KMS-11 (cell line): Measurements from ENCODE around the gene SBK3.

Source experiments
- H2AFZ ChIP-seq: fragments of 200-600 bp; sonication (generic); 2 replicates; pipeline ENCODE4 v1.6.1; 2016; ENCODE audit warnings: antibody characterized with exemption, mixed run types, low read depth
- H3K27ac ChIP-seq: fragments of 200-600 bp; sonication (generic); 2 replicates; pipeline ENCODE4 v1.6.1; 2016; ENCODE audit warnings: mild to moderate bottlenecking, mixed run types
- H3K27me3 ChIP-seq: fragments of 200-600 bp; sonication (generic); 2 replicates; pipeline ENCODE4 v1.6.1; 2017; ENCODE audit warnings: mild to moderate bottlenecking, low read depth, mixed run types, moderate library complexity; ENCODE audit not compliant: insufficient read depth
- H3K36me3 ChIP-seq: fragments of 200-600 bp; sonication (generic); 2 replicates; pipeline ENCODE4 v1.6.1; 2017; ENCODE audit warnings: mild to moderate bottlenecking, mixed run types; ENCODE audit not compliant: insufficient read depth
- H3K4me1 ChIP-seq: fragments of 200-600 bp; sonication (generic); 2 replicates; pipeline ENCODE4 v1.6.1; 2016; ENCODE audit warnings: mild to moderate bottlenecking, low read depth, mixed run types; ENCODE audit not compliant: poor library complexity, severe bottlenecking
- H3K4me2 ChIP-seq: fragments of 200-600 bp; sonication (generic); 2 replicates; pipeline ENCODE4 v1.7.0; 2016; ENCODE audit warnings: mild to moderate bottlenecking, mixed run types
- H3K4me3 ChIP-seq: fragments of 200-600 bp; sonication (generic); IDR thresholded peaks from 2 replicates; pipeline ENCODE4 v1.6.1; 2017; ENCODE audit warnings: low read depth, low read length, mixed read lengths; ENCODE audit not compliant: insufficient read depth
- H3K79me2 ChIP-seq: fragments of 200-600 bp; sonication (generic); 2 replicates; pipeline ENCODE4 v1.6.1; 2016; ENCODE audit warnings: low read depth, mixed run types; ENCODE audit not compliant: insufficient read depth
- H3K9ac ChIP-seq: fragments of 200-600 bp; sonication (generic); 2 replicates; pipeline ENCODE4 v1.6.1; 2016; ENCODE audit warnings: mild to moderate bottlenecking, mixed run types
- H4K20me1 ChIP-seq: fragments of 200-600 bp; sonication (generic); 2 replicates; pipeline ENCODE4 v1.6.1; 2016; ENCODE audit warnings: mild to moderate bottlenecking, mixed run types; ENCODE audit not compliant: insufficient read depth
- TF ChIP-seq, protein P1 (sequence below): fragments of 200-600 bp; sonication (generic); conservative IDR thresholded peaks from 2 replicates; pipeline ENCODE4 v1.6.1; 2017; ENCODE audit warnings: low read depth, mild to moderate bottlenecking, antibody characterized with exemption, low read length, moderate library complexity, mixed read lengths

SBK3 gene

DNA sequence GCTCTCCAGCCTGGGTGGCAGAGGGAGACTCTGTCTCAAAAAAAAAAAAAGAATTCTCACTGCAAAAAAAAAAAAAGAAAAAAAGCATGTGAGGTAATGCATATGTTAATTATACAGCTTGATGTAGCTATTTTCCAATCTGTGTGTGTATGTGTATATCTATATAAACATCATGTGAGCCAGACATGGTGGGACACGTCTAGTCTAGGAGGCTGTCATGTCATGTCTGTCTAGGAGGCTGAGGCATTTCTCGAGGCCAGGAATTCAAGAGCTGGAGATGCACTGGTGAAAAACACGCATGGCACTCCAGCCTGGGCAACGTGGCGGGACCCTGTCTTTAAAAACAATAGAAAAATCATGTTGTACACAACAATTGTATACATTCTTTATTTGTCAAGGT is 6.9 kb upstream of the SBK3 start:
- H3K9ac ChIP-seq = no peak overlapping the region
- TF ChIP-seq, protein P1, sequence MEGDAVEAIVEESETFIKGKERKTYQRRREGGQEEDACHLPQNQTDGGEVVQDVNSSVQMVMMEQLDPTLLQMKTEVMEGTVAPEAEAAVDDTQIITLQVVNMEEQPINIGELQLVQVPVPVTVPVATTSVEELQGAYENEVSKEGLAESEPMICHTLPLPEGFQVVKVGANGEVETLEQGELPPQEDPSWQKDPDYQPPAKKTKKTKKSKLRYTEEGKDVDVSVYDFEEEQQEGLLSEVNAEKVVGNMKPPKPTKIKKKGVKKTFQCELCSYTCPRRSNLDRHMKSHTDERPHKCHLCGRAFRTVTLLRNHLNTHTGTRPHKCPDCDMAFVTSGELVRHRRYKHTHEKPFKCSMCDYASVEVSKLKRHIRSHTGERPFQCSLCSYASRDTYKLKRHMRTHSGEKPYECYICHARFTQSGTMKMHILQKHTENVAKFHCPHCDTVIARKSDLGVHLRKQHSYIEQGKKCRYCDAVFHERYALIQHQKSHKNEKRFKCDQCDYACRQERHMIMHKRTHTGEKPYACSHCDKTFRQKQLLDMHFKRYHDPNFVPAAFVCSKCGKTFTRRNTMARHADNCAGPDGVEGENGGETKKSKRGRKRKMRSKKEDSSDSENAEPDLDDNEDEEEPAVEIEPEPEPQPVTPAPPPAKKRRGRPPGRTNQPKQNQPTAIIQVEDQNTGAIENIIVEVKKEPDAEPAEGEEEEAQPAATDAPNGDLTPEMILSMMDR = no peak
- no peak overlapping the region for H2AFZ ChIP-seq
- H3K4me3 ChIP-seq = no peak overlapping the region
- H3K4me2 ChIP-seq = no peak overlapping the region
- peaks cover 84% of the 10 kb centered on the region for H3K27me3 ChIP-seq
- H3K27ac ChIP-seq = no peak overlapping the region
- no peaks in the 10 kb centered on the region for H4K20me1 ChIP-seq
- H3K4me1 ChIP-seq = peaks cover 4% of the 10 kb centered on the region
- no peaks in the 10 kb centered on the region for H3K79me2 ChIP-seq
- no peaks in the 10 kb centered on the region for H3K36me3 ChIP-seq

DNA sequence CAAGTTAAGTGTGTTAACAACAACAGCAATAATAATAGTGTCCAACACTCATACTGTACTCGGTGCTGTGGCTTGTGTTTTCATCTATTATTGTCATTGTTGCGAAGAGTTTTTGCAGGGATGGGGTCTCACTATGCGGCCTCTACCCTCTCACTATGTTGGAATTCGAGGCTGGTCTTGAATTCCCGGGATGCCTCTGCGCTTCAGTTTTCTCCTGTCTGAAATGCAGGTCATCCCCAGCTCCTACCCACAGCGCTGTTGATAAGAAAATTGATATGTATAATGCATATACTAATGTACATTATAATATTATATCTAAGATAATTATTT is 4.9 kb upstream of the SBK3 start:
- H3K4me1 ChIP-seq = peaks cover 4% of the 10 kb centered on the region

GRCh38 chr19:55549500-55550320 is 4.4 kb upstream of the SBK3 start:
- H3K9ac ChIP-seq = no peak overlapping the region
- no peaks in the 10 kb centered on the region for H4K20me1 ChIP-seq
- no peak overlapping the region for H3K4me2 ChIP-seq
- H2AFZ ChIP-seq = no peak overlapping the region
- peaks cover 4% of the 10 kb centered on the region for H3K4me1 ChIP-seq
- no peaks in the 10 kb centered on the region for H3K36me3 ChIP-seq
- TF ChIP-seq, protein P1 = no peak
- H3K27ac ChIP-seq = no peak overlapping the region
- H3K79me2 ChIP-seq = no peaks in the 10 kb centered on the region
- peaks cover 90% of the 10 kb centered on the region for H3K27me3 ChIP-seq
- H3K4me3 ChIP-seq = no peak overlapping the region

More for the DNA sequence above, 4.9 kb upstream of the SBK3 start:
- Histone ChIP-seq H3K79me2 (no peaks in the 10 kb centered on the region), H3K36me3 (no peaks in the 10 kb centered on the region), H2AFZ (no peak overlapping the region), H3K4me3 (no peak overlapping the region), H3K27me3 (peaks cover 90% of the 10 kb centered on the region), H4K20me1 (no peaks in the 10 kb centered on the region), H3K4me2 (no peak overlapping the region), H3K27ac (no peak overlapping the region), H3K9ac (no peak overlapping the region)
- TF ChIP-seq, protein P1 = no peak

DNA sequence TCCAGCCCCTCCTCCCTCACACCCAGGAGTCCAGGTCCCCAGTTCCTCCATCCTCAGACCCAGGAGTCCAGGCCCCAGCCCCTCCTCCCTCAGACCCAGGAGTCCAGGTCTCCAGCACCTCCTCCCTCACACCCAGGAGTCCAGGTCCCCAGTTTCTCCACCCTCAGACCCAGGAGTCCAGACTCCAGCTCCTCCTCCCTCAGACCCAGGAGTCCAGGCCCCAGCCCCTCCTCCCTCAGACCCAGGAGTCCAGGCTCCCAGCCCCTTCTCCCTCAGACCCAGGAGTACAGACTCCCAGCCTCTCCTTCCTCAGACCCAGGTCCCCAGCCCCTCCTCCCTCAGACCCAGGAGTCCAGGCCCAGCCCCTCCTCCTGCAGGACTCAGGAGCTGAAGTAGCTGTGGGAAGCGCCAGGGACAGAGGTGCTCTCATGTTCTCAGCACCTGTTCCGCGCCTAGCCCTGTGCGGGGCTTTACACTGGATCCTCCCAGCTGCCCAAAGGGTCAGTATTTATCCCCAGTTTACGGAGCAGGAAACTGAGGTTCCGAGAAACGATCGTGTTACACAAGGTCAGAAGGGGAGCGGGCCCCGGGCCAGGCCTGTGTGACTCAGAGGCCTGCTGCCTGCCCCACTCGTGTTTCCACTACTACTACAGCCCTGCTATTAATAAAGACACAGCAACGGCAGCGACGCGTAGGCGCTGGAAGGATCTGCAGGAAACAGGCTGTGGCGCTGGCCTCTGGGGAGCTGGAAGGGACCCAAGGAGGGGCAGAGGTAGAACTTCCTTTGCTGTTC is 1.7 kb upstream of the SBK3 start:
- TF ChIP-seq, protein P1 = no peak
- peaks cover 80% of the 10 kb centered on the region for H3K27me3 ChIP-seq
- H3K9ac ChIP-seq = no peak overlapping the region
- H2AFZ ChIP-seq = no peak overlapping the region
- no peaks in the 10 kb centered on the region for H4K20me1 ChIP-seq
- H3K4me2 ChIP-seq = no peak overlapping the region
- no peaks in the 10 kb centered on the region for H3K36me3 ChIP-seq
- no peaks in the 10 kb centered on the region for H3K4me1 ChIP-seq
- no peak overlapping the region for H3K27ac ChIP-seq
- no peak overlapping the region for H3K4me3 ChIP-seq
- no peaks in the 10 kb centered on the region for H3K79me2 ChIP-seq
